ENCODE data around the gene TOR4A.
"Not testable (repeated sequence)": the region's sequence is repeated elsewhere in the genome, so short reads cannot be mapped to it uniquely, and the experiment has no call there.

TOR4A gene

DNA sequence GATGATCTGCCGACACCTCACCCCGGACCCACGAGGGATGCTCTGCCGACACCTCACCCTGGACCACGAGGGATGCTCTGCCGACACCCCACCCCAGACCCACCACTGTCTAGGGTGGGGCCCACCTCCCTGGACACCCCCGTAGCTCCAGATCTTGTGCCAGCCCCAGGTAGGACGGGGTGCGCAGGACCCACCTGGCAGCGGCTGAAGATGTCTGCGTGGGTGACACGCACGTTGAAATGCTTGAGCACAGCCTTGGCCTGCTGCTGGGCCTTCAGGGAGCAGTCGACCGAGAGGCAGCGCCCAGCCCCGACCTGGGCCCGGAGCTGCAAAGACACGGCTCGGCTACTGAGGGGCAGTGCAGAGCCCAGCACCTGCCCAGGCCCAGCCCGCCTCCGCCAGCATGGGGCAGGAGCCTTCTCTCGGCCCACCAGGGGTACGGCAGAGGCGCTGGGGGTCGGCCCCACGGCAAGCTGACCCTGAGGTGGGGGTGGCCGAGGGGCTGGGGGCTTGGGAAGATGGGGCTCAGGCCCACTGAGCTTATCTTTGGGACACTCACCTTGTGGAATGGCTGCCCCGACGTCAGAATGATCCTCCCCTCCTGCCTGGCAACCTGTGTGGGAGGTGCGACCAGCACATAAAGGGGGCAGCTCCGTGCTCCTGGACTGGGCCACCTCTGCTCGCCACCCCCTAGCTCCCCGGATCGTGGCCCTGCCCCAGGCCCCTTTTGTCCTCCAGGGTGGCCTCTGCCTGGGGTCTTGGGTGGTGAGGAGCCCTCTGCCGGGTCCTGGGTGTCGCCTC lies 46.2 kb downstream of the TOR4A start:
- Histone ChIP-seq H3K4me1 (ENCODE audit: control insufficient read depth, insufficient read depth, low read length) (peaks cover 6% of the 10 kb centered on the region), H3K36me3 (ENCODE audit: control insufficient read depth, insufficient read depth, low read length) (no peaks in the 10 kb centered on the region), H3K27me3 (ENCODE audit: control insufficient read depth, insufficient read depth, low read length, poor library complexity, severe bottlenecking) (no peaks in the 10 kb centered on the region), H3K27ac (ENCODE audit: insufficient read depth, low read depth, low read length, poor library complexity, severe bottlenecking) (no peak overlapping the region), H3K9me3 (ENCODE audit: control insufficient read depth, low read length) (no peaks in the 10 kb centered on the region), H3K4me3 (ENCODE audit: insufficient read depth, low read depth, low read length) (no peak overlapping the region)
- WGBS, 2 experiments = 91 to 93% methylated on average over 37 of the region's 37 CpGs

DNA sequence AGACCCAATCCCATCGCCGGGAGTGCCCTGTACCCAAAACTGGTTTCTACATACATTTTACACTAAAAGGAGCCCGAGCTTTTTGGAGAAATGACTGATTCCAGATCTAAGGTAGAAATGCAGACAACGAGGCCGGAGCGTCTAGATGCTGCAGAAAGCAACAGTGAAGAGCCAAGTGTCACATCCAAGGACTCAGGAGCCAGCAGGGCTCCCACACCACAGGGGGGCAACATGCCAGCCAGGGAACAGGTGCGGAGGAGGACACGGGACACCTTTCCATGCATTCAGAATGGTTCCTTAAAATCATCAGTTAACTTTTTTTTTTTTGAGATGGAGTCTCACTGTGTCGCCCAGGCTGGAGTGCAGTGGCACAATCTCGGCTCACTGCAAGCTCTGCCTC lies 47.6 kb downstream of the TOR4A start:
- no peaks in the 10 kb centered on the region for H3K27me3 ChIP-seq (ENCODE audit: control insufficient read depth, insufficient read depth, low read length, poor library complexity, severe bottlenecking)
- no peak overlapping the region for H3K27ac ChIP-seq (ENCODE audit: insufficient read depth, low read depth, low read length, poor library complexity, severe bottlenecking)
- H3K4me3 ChIP-seq (ENCODE audit: insufficient read depth, low read depth, low read length) = no peak overlapping the region
- no peaks in the 10 kb centered on the region for H3K9me3 ChIP-seq (ENCODE audit: control insufficient read depth, low read length)
- WGBS, 2 experiments = 92 to 93% methylated on average over 10 of the region's 10 CpGs
- no peaks in the 10 kb centered on the region for H3K36me3 ChIP-seq (ENCODE audit: control insufficient read depth, insufficient read depth, low read length)
- peaks cover 6% of the 10 kb centered on the region for H3K4me1 ChIP-seq (ENCODE audit: control insufficient read depth, insufficient read depth, low read length)

DNA sequence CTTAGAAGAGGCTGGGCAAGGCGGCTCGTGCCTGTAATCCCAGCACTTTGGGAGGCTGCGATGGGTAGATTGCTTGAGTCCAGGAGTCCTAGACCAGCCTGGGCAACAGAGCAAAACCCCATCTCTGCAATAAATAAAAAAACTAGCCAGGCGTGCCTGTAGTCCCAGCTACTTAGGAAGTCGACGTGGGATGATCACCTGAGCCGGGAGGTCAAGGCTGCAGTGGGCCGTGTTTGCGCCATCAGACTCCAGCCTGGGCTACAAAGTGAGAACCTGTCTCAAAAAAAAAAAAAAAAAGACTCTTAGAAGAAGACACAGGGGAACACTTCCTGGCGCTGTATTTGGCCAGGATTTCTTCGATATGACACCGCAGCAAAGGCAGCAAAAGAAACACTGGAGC lies 48.3 kb downstream of the TOR4A start:
- 93 to 96% methylated on average over 12 of the region's 12 CpGs for WGBS, 2 experiments
- no peaks in the 10 kb centered on the region for H3K36me3 ChIP-seq (ENCODE audit: control insufficient read depth, insufficient read depth, low read length)
- H3K27me3 ChIP-seq (ENCODE audit: control insufficient read depth, insufficient read depth, low read length, poor library complexity, severe bottlenecking) = no peaks in the 10 kb centered on the region
- no peak overlapping the region for H3K4me3 ChIP-seq (ENCODE audit: insufficient read depth, low read depth, low read length)
- no peaks in the 10 kb centered on the region for H3K9me3 ChIP-seq (ENCODE audit: control insufficient read depth, low read length)
- H3K4me1 ChIP-seq (ENCODE audit: control insufficient read depth, insufficient read depth, low read length) = peaks cover 2% of the 10 kb centered on the region
- no peak overlapping the region for H3K27ac ChIP-seq (ENCODE audit: insufficient read depth, low read depth, low read length, poor library complexity, severe bottlenecking)

DNA sequence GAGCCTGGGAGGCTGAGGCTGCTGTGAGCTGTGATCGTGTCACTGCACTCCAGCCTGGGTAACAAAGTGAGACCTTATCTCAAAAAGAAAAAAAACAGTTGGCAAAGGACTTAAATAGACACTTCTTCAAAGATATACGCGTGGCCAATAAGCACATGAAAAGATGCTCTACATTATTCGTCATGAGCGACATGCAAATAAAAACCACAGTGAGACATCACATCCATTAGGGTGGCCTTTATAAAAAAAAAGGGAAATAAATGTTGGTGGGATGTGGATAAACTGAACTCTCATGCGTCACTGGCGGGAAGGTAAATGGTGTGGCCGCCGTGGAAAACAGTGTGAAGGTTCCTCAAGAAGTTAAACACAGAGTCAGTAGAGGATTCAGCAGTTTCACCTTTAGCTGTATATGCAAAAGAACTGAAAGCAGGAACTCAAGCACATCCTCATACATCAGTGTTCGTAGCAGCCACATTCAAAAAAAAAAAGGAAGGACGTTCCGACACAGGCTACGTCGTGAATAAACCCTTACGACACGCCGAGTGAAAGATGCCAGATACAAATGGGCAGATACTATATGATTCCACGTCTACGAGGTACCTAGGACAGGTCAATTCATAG lies 49.0 kb downstream of the TOR4A start:
- 93 to 94% methylated on average over 19 of the region's 19 CpGs for WGBS, 2 experiments
- Histone ChIP-seq H3K27ac (ENCODE audit: insufficient read depth, low read depth, low read length, poor library complexity, severe bottlenecking) (no peak overlapping the region), H3K4me1 (ENCODE audit: control insufficient read depth, insufficient read depth, low read length) (no peaks in the 10 kb centered on the region), H3K36me3 (ENCODE audit: control insufficient read depth, insufficient read depth, low read length) (no peaks in the 10 kb centered on the region), H3K27me3 (ENCODE audit: control insufficient read depth, insufficient read depth, low read length, poor library complexity, severe bottlenecking) (no peaks in the 10 kb centered on the region), H3K9me3 (ENCODE audit: control insufficient read depth, low read length) (no peaks in the 10 kb centered on the region), H3K4me3 (ENCODE audit: insufficient read depth, low read depth, low read length) (no peak overlapping the region)

DNA sequence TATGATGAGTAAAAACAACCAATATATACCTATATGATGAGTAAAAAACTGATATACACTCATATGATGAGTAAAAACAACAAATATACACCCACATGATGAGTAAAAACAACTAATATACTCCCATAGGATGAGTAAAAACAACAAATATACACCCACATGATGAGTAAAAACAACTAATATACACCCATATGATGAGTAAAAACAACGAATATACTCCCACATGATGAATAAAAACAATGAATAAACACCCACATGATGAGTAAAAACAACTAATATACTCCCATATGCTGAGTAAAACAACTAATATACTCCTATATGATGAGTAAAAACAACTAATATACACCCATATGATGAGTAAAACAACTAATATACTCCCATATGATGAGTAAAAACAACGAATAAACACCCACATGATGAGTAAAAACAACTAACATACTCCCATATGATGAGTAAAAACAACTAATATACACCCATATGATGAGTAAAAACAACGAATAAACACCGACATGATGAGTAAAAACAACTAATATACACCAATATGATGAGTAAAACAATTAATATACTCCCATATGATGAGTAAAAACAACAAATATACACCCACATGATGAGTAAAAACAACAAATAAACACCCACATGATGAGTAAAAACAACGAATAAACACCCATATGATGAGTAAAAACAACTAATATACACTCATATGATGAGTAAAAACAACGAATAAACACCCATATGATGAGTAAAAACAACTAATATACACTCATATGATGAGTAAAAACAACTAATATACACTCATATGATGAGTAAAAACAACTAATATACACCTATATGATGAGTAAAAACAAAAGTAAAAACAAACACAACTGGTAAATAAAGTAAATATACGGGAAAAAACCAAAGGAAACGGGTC lies 50.4 kb downstream of the TOR4A start:
- WGBS, 2 experiments = 86 to 91% methylated on average over 8 of the region's 8 CpGs
- H3K9me3 ChIP-seq (ENCODE audit: control insufficient read depth, low read length); H3K27ac ChIP-seq (ENCODE audit: insufficient read depth, low read depth, low read length, poor library complexity, severe bottlenecking); H3K4me3 ChIP-seq (ENCODE audit: insufficient read depth, low read depth, low read length); H3K36me3 ChIP-seq (ENCODE audit: control insufficient read depth, insufficient read depth, low read length); H3K4me1 ChIP-seq (ENCODE audit: control insufficient read depth, insufficient read depth, low read length); H3K27me3 ChIP-seq (ENCODE audit: control insufficient read depth, insufficient read depth, low read length, poor library complexity, severe bottlenecking): not testable (repeated sequence)

DNA sequence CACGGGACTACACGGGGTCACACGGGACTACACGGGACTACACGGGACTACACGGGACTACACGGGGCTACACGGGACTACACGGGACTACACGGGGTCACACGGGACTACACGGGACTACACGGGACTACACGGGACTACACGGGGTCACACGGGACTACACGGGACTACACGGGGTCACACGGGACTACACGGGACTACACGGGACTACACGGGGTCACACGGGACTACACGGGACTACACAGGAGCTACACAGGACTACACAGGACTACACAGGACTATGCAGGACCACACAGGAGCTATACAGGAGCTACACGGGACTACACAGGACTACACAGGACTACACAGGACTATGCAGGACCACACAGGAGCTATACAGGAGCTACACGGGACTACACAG lies 52.1 kb downstream of the TOR4A start:
- H3K27me3 ChIP-seq (ENCODE audit: control insufficient read depth, insufficient read depth, low read length, poor library complexity, severe bottlenecking); H3K4me1 ChIP-seq (ENCODE audit: control insufficient read depth, insufficient read depth, low read length); H3K9me3 ChIP-seq (ENCODE audit: control insufficient read depth, low read length); H3K4me3 ChIP-seq (ENCODE audit: insufficient read depth, low read depth, low read length); H3K27ac ChIP-seq (ENCODE audit: insufficient read depth, low read depth, low read length, poor library complexity, severe bottlenecking); H3K36me3 ChIP-seq (ENCODE audit: control insufficient read depth, insufficient read depth, low read length): not testable (repeated sequence)
- 49 to 52% methylated on average over 22 to 23 of the region's 26 CpGs for WGBS, 2 experiments

DNA sequence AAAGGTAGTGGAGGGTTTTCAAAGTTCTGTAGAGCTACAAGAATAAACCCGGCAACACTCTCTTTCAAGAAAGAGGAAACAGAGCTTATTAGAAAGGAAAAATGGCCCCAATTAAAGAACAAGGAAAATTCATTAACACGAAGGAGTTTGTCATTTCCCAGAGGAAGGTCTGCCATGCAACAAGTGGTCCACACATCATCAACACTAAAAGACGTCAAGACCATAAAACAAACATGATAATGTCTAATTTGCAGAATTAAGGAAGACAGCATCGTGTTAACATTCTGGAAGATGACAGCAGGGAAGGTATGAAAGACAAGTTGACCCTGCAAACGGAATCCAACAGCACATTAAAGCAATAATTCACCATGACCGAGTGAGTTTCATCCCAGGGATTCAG lies 53.2 kb downstream of the TOR4A start:
- H3K4me3 ChIP-seq (ENCODE audit: insufficient read depth, low read depth, low read length) = no peak overlapping the region
- H3K27me3 ChIP-seq (ENCODE audit: control insufficient read depth, insufficient read depth, low read length, poor library complexity, severe bottlenecking) = no peaks in the 10 kb centered on the region
- WGBS, 2 experiments = 87 to 89% methylated on average over 6 of the region's 6 CpGs
- H3K27ac ChIP-seq (ENCODE audit: insufficient read depth, low read depth, low read length, poor library complexity, severe bottlenecking) = no peak overlapping the region
- H3K4me1 ChIP-seq (ENCODE audit: control insufficient read depth, insufficient read depth, low read length) = no peaks in the 10 kb centered on the region
- no peaks in the 10 kb centered on the region for H3K36me3 ChIP-seq (ENCODE audit: control insufficient read depth, insufficient read depth, low read length)
- no peaks in the 10 kb centered on the region for H3K9me3 ChIP-seq (ENCODE audit: control insufficient read depth, low read length)

DNA sequence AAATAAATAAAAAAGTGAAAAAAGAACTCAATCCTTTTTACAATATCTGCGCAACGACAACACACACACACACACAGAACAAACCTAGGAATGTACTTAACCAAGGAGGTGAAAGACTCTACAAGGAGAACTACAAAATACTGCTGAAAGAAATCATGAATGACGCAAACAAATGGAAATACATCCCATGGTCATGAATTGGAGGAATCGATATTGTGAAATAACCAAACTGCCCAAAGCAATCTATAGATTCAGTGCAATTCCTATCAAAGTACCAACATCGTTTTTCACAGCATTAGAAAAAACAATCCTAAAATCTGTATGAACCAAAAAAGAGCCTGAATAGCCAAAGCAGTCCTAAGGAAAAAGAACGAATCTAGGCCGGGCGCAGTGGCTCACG lies 54.4 kb downstream of the TOR4A start:
- Histone ChIP-seq H3K9me3 (ENCODE audit: control insufficient read depth, low read length) (no peaks in the 10 kb centered on the region), H3K4me1 (ENCODE audit: control insufficient read depth, insufficient read depth, low read length) (no peaks in the 10 kb centered on the region), H3K27ac (ENCODE audit: insufficient read depth, low read depth, low read length, poor library complexity, severe bottlenecking) (no peak overlapping the region), H3K4me3 (ENCODE audit: insufficient read depth, low read depth, low read length) (no peak overlapping the region), H3K36me3 (ENCODE audit: control insufficient read depth, insufficient read depth, low read length) (no peaks in the 10 kb centered on the region), H3K27me3 (ENCODE audit: control insufficient read depth, insufficient read depth, low read length, poor library complexity, severe bottlenecking) (no peaks in the 10 kb centered on the region)
- 91 to 93% methylated on average over 9 of the region's 9 CpGs for WGBS, 2 experiments
